Measurements from ENCODE around the gene TDRD9.

The TDRD9 gene

DNA sequence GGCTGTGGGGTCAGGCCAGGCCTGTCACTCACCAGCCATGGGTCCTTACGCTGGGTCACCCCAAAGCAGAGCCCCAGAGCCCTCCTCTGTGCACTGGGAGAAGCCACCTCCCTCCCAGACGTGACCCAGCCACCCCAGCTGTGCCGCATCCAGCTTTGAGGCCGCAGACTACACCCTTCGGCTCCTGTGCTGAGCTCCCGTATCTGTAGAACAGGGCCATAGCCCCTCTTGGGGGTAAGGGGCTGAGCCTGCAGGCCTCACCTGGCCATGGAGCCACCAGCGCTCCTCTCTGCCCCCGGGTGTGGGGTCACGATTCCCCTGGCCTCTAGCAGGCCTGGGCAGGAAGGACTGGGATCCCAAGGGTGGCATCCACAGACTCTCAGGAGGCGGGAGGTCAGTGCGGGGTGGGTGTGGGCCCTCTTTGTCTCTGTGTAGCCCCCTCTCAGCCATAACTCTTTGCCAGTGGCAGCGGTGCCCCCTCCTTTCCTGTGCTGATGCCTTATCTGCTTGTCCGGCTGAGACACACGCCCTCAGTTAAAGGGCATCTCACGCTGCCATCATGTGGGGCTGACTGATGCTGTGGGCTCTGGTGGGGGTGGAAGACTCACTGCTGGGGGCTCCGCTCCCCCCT lies 173.5 kb downstream of the TDRD9 start:
- no peak for DNase-seq (ENCODE audit: low read depth in 2 of 2)

All from stimulated activated CD4-positive, alpha-beta T cell treated with anti-CD3 and anti-CD28 coated beads, Interleukin-15, amount 100 ng/mL, for 48 hours (primary cell).